M059J (cell line): ENCODE data around the gene ARHGEF6. TPM values are rescaled to one million over a fixed set of nuclear protein-coding genes. Genes with fewer than 3 reads are reported as not detected.

Experiments
- DNase-seq: peaks from one replicate; pipeline ENCODE4 v3.0.0-alpha.2; 2012; ENCODE audit warnings: low read depth
- total RNA-seq: library from RNA; depleted of rRNA; stranded (reverse); fragments of >200 nt; shearing (Covaris generic); gene quantifications from 2 replicates; pipeline ENCODE4 v1.2.3, GENCODE V29; 2014

ARHGEF6 gene
- total RNA-seq, 1 experiment from 2014 or later = 18.0 TPM

- no peak for DNase-seq
These were observed 35.2 kb downstream of the ARHGEF6 start for GRCh38 chrX:136745215-136746173.

GRCh38 chrX:136742721-136743379 is 37.9 kb downstream of the ARHGEF6 start:
- DNase-seq = no peak

DNA sequence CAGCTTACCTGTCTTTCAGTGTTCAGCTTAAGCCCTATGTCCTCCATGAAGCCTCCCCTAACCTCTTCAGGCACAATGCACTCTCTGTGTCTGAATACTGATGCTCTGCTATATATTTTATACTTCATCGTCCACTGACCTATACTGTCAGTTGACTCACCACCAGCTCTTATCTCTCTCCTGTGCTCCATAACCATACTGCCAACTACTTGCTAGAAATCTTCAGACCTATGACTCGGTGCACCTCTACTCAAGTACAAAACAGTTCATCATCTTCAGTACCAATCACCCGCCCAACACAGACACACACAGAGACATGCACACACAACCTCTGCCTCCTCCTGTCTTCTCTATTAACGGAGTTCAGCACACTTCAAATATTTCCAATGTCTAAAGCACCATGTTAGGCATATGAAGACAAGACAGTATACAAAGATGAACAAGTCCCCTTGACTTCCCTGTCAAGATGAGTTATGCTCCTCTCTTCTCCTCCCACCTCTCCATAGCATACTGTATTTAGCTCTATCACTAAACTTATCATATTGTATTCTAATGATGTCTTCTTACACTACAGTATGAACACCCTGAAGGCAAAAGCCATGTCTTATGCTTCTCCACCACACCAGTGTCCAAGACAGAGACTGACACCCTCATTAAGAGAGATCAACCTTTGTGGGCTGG is 42.5 kb downstream of the ARHGEF6 start:
- DNase-seq = no peak

DNA sequence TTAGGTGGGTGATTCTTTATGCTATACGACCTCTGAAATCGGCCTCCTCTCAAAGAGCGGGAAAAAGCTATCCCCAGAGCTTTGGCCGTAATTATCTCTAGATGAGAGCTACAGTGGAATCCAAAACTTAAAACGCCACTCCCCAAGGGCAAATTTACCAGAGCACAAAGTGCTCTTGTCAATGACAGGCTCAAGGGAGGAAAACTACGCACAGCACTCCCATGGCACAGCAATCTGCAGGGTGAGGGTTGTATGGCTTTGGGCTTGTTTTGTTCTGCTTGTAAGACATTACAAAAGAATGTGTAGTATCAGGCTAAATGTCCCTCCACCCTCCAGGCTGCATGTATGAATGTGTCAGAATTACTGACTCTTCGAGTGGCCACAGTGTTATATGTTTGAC is 44.0 kb downstream of the ARHGEF6 start:
- DNase-seq = no peak

- no peak for DNase-seq
These were observed 45.1 kb downstream of the ARHGEF6 start for GRCh38 chrX:136735601-136736000.

DNA sequence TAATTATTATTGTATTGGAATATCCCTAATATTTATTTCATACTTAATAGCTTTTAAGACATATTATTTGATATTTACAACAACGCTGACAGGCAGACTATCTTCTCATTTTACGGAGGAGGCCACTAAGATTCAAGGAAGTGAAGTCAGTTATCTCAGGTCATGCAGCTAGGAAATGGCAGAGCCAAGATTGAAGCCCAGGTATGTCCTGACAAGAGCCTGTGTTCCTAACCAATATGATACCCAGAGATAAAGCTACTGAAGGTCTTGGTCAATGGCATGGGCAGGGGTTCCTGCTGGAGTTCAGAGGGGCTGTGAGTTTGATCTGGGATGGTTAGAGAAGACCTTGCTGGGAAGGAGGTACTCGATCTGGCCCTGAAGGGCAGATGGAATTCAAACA is 47.1 kb downstream of the ARHGEF6 start:
- DNase-seq = no peak

GRCh38 chrX:136731798-136732197 is 48.9 kb downstream of the ARHGEF6 start:
- no peak for DNase-seq

- no peak for DNase-seq
These were observed 49.4 kb downstream of the ARHGEF6 start for GRCh38 chrX:136731207-136731782.

- no peak for DNase-seq
These were observed 52.3 kb downstream of the ARHGEF6 start for GRCh38 chrX:136728393-136728792.

DNA sequence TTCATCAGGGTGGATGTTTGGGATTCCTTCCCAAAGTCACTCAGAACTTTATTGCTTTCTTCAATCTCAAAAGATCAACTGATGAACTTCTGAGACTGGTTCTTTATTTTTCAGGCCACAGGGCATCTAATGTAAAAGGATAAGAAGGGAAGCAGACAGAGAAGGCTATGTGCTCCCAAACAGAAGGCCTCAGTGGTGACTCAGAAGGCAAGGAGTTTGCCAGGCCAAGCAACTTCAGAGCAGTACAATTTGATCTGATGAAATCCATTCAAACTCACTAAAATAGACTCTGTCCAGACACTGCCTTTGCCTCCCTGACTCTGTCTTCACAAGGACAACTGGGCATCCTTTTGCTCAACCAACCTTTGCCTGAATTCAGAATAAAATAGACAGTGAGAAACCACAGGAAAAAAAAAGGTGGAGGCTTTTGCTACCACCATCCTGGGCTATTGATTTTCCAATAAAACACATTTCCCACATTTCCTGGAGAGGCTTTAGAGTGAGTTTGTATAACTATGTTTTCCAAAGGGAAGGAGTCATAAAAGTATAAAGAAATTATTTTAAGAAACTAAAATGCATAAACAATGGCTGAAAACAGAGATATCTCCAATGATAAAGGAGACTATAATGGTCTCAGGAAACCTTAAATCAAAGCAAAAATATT is 55.2 kb downstream of the ARHGEF6 start:
- peak; percentile 67 for DNase-seq

DNA sequence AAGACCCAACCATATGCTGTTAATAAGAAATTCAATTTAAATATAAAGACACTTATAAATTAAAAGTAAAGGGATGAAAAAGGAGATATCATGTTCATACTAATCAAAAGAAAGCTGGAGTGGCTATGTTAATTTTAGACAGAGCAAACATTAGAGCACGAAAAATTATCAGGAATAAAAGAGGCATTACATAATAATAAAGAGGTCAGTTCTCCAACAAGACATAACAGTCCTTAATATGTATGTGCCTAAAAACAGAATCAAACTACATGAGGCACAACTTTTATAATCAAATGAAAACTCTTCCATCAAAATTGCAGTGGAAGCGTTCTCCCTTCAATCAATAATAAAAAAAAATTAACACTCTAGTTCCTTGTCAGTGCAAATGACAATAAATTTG is 62.6 kb downstream of the ARHGEF6 start:
- no peak for DNase-seq

GRCh38 chrX:136714626-136715599 is 65.8 kb downstream of the ARHGEF6 start:
- DNase-seq = no peak

GRCh38 chrX:136712650-136713310 is 68.0 kb downstream of the ARHGEF6 start:
- no peak for DNase-seq

GRCh38 chrX:136711147-136711546 is 69.6 kb downstream of the ARHGEF6 start:
- DNase-seq = peak; percentile 76

GRCh38 chrX:136710325-136710951 is 70.3 kb downstream of the ARHGEF6 start:
- peak; percentile 65 for DNase-seq

DNA sequence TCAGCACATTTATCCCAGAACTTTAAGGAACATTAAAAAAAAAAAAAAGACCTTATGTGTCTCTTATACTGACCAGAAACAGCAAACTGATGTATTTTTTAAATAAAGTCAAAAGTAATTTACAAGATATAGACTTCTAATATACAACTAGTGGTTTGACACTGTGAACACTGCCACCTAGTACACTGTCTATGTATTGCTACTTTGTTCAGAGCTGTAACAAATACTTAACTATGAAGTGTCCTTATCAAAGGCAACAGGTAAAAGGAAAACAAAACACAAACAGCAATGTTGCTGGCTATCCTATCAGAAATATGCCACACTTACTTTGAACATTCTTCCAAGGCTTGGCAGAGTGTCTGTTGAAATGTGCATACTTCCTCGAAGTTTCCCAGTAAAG is 72.4 kb downstream of the ARHGEF6 start:
- DNase-seq = peak; percentile 27

- no peak for DNase-seq
These were observed 83.6 kb downstream of the ARHGEF6 start for GRCh38 chrX:136697156-136697555.

GRCh38 chrX:136694431-136695087 is 86.2 kb downstream of the ARHGEF6 start:
- peak; percentile 53 for DNase-seq

- DNase-seq = peak; percentile 33
These were observed 88.5 kb downstream of the ARHGEF6 start for GRCh38 chrX:136692271-136692670.
